Mononuclear cell (primary cell): ENCODE measurements around the gene CDH13. TPM values are rescaled to one million over a fixed set of nuclear protein-coding genes. Genes with fewer than 3 reads are reported as not detected.

Experiments used
- H3K27me3 ChIP-seq: 2 replicates; pipeline ENCODE4 v1.6.0; 2011; ENCODE audit warnings: low read length, control low read depth; ENCODE audit not compliant: insufficient read depth
- H3K4me1 ChIP-seq: 2 replicates; pipeline ENCODE4 v1.5.1; 2011; ENCODE audit warnings: mild to moderate bottlenecking, low read length, control low read depth; ENCODE audit not compliant: insufficient read depth
- H3K4me3 ChIP-seq: 2 replicates; pipeline ENCODE4 v1.5.1; 2011; ENCODE audit warnings: mild to moderate bottlenecking, low read length, moderate library complexity
- H3K9me3 ChIP-seq: 2 replicates; pipeline ENCODE4 v1.5.1; 2011; ENCODE audit warnings: low read depth, mild to moderate bottlenecking, control low read depth, low read length
- total RNA-seq: library from RNA; depleted of rRNA; stranded (reverse); fragments of >200 nt; gene quantifications from one replicate; pipeline ENCODE4 v1.2.3, GENCODE V29; 2012

CDH13 gene
- total RNA-seq, 1 donor: 0.10 TPM

GRCh38 chr16:83404261-83404660, 777.5 kb downstream of the CDH13 start:
- no peaks in the 10 kb centered on the region for H3K9me3 ChIP-seq
- no peak overlapping the region for H3K4me3 ChIP-seq
- no peaks in the 10 kb centered on the region for H3K27me3 ChIP-seq
- H3K4me1 ChIP-seq: no peaks in the 10 kb centered on the region

DNA sequence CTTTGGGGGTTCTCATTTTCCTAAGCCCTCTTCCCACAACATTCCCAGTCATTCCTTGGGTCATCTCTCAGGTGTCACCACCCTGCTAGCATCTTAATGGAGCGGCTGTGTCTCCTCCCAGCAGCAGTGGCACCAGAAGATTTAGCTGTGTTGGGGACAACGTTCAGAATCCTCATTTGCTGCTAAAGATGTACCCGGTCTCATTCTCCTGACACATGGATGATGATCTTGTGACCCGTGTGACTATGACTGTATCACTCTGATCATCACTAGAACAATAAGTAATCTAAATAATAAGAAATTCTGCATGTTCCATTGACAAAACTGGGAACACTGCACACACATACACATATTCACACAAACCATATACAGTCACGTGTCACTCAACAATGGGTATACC, 781.2 kb downstream of the CDH13 start:
- Histone ChIP-seq H3K4me1 (no peaks in the 10 kb centered on the region), H3K9me3 (no peaks in the 10 kb centered on the region), H3K4me3 (no peak overlapping the region), H3K27me3 (no peaks in the 10 kb centered on the region)

DNA sequence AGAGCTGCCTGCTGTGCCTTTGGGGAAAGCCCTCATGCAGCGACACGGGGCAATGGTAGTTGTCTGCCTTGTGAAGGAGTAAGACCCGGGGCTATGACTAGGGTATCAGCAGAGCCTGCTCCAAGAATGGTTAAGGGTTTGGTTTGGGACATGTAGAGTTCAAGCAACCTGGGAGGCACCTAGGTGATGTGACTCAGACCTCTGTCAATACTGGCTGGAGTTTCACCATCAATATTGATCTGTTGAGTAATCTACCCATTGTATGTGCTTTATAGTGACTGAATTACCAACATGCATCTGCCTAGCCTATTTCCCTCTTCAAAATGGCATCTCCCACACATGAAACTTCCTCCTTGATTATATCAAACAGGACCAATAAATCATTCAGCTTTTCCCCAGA, 782.6 kb downstream of the CDH13 start:
- Histone ChIP-seq H3K27me3 (no peaks in the 10 kb centered on the region), H3K4me1 (no peaks in the 10 kb centered on the region), H3K4me3 (no peak overlapping the region), H3K9me3 (no peaks in the 10 kb centered on the region)

DNA sequence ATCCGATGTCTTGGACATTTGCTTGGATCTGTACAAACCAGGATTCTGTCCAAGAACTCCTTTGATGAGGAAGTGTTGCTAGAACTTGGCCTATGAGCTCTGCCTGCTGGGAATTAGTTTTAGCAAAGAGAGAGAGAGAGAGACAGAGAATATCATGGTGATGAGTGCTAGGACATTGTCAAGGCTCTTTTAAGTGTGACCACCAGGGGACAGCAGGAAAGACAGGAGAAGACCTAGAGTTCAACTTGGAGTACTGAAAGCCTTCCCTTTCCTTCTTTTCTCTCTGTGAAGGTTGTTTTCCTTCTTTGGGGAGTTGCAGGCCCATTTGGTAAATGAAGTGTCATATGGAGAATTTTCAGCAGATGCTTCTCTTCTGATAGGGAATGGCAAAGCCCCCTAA, 791.8 kb downstream of the CDH13 start:
- H3K4me1 ChIP-seq: no peaks in the 10 kb centered on the region
- no peaks in the 10 kb centered on the region for H3K27me3 ChIP-seq
- H3K4me3 ChIP-seq: no peak overlapping the region
- H3K9me3 ChIP-seq: no peaks in the 10 kb centered on the region

GRCh38 chr16:83420206-83420760, 793.5 kb downstream of the CDH13 start:
- Histone ChIP-seq H3K4me3 (no peak overlapping the region), H3K9me3 (no peaks in the 10 kb centered on the region), H3K4me1 (no peaks in the 10 kb centered on the region), H3K27me3 (no peaks in the 10 kb centered on the region)

GRCh38 chr16:83433201-83433600, 806.4 kb downstream of the CDH13 start:
- H3K4me1 ChIP-seq: no peaks in the 10 kb centered on the region
- H3K9me3 ChIP-seq: no peaks in the 10 kb centered on the region
- H3K27me3 ChIP-seq: no peaks in the 10 kb centered on the region
- no peak overlapping the region for H3K4me3 ChIP-seq

DNA sequence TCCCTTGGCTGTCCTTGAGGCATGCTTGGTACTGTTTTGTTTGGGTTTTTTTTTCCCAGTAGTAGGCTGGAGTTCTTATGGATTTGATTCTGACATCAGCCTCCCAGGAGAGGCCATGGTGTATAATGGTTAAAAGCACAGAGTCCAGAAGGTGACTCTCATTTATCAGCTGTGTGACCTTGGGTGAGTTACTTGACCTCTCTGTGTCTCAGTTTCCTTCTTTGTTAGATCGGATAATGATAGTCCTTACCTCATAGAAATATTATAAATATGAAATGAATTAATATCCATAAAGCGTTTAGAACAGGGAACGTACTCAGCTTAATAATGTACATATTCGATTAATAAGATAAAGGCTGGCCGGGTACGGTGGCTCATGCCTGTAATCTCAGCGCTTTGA, 810.3 kb downstream of the CDH13 start:
- no peak overlapping the region for H3K4me3 ChIP-seq
- H3K4me1 ChIP-seq: no peaks in the 10 kb centered on the region
- H3K9me3 ChIP-seq: no peaks in the 10 kb centered on the region
- H3K27me3 ChIP-seq: no peaks in the 10 kb centered on the region

DNA sequence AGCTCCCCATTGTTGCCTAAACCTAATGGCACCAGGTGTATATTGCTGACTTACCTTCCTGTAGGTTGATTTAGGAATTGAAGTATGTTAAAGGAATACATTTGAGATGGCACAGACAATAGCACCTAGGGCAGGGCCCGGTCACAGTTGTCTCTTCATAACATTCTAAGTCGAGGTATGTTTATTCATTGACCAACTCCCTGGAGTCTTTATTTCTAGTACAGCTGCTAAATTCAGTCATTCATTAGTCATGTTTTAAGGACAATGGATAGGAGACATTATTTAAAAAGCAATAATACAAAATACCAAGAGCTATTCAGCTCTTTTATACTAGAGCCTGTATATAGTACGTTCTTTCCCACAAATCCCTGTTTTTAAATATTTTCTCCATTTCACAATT, 811.6 kb downstream of the CDH13 start:
- Histone ChIP-seq H3K9me3 (no peaks in the 10 kb centered on the region), H3K4me1 (no peaks in the 10 kb centered on the region), H3K4me3 (no peak overlapping the region), H3K27me3 (no peaks in the 10 kb centered on the region)

DNA sequence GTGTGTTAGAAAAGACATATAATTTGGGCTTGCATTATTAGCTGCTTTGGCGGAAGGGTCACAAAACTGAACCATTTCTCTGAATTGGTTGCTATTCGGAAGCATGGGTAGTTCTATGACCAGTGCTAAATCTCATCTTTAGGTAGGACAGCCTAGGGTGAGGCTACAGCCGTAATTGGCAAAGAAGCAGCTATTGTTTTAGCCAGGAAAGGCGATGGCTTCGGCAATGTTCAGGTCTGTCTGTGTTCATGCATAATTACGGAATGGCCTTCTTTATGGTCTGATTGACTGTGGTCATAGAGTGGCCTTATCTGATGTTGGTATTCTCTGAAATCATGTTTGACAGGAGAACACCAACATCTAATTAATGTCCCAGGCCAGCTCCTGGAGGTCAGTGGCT, 812.6 kb downstream of the CDH13 start:
- no peak overlapping the region for H3K4me3 ChIP-seq
- H3K9me3 ChIP-seq: no peaks in the 10 kb centered on the region
- H3K27me3 ChIP-seq: no peaks in the 10 kb centered on the region
- H3K4me1 ChIP-seq: no peaks in the 10 kb centered on the region

DNA sequence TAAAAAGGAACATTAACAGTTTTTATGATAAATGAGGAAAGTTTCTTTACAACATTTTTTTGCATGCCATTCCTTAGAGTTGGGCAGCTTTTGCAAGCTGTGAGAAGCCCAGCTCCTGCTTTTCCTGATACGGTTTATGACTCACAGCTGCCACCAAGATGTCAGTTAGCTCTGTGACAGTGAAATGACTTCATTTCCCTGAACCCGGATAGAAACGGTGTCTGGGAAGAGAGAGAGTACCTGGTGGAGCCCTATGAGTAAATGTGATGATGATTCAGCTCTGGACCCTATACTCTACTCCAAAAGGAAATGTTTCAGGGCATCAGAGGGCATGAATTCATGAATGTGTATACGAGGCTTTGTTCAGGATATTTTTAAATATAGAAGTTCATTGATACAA, 814.7 kb downstream of the CDH13 start:
- Histone ChIP-seq H3K27me3 (no peaks in the 10 kb centered on the region), H3K4me3 (no peak overlapping the region), H3K9me3 (no peaks in the 10 kb centered on the region), H3K4me1 (no peaks in the 10 kb centered on the region)

GRCh38 chr16:83443972-83444371, 817.2 kb downstream of the CDH13 start:
- Histone ChIP-seq H3K4me1 (no peaks in the 10 kb centered on the region), H3K4me3 (no peak overlapping the region), H3K27me3 (no peaks in the 10 kb centered on the region), H3K9me3 (no peaks in the 10 kb centered on the region)

DNA sequence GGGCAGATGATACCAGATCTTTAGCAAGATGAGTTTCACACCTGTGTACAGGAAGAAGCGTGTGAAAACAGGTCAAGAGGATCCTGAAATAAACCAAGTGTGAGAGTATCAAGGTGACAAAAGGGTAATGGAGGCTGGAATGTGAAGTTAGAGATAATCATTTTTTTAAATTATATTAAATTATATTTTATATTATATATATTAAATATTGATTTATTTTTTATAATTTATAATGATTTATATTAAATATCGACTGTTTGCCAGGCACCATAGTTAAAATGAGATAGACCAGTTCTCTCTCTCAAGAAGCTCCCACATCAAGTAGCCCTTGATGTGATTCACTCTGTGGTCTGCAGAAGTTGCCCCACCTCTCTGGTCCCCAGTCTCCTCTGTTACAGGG, 820.8 kb downstream of the CDH13 start:
- H3K4me1 ChIP-seq: no peaks in the 10 kb centered on the region
- H3K9me3 ChIP-seq: no peaks in the 10 kb centered on the region
- H3K27me3 ChIP-seq: no peaks in the 10 kb centered on the region
- H3K4me3 ChIP-seq: no peak overlapping the region

GRCh38 chr16:83449861-83450260, 823.1 kb downstream of the CDH13 start:
- H3K4me3 ChIP-seq: no peak overlapping the region
- no peaks in the 10 kb centered on the region for H3K4me1 ChIP-seq
- no peaks in the 10 kb centered on the region for H3K9me3 ChIP-seq
- no peaks in the 10 kb centered on the region for H3K27me3 ChIP-seq

GRCh38 chr16:83453977-83454376, 827.2 kb downstream of the CDH13 start:
- no peaks in the 10 kb centered on the region for H3K9me3 ChIP-seq
- H3K4me1 ChIP-seq: no peaks in the 10 kb centered on the region
- H3K27me3 ChIP-seq: no peaks in the 10 kb centered on the region
- no peak overlapping the region for H3K4me3 ChIP-seq

- no peaks in the 10 kb centered on the region for H3K27me3 ChIP-seq
- no peaks in the 10 kb centered on the region for H3K9me3 ChIP-seq
- H3K4me1 ChIP-seq: no peaks in the 10 kb centered on the region
- H3K4me3 ChIP-seq: no peak overlapping the region
Measured at GRCh38 chr16:83455716-83456115, 828.9 kb downstream of the CDH13 start.

DNA sequence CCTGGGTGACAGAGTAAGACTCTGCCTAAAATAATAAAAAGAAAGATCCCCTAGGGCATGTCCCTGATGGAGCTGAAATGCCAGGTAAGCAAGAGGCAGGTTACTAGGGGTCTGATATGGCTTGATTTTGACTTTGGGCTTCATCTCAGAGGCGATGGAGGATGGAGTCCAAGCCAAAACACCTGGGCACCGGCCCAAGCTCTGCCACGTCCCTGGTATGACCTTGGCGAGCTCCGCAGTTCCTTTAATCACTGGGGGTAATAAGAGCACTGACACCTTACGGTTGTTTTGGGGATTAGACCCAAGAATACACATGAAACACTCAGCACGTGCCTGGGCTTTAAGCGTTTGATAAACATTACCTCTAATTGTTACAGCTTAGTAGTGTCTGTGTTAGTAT, 830.2 kb downstream of the CDH13 start:
- H3K4me1 ChIP-seq: no peaks in the 10 kb centered on the region
- no peaks in the 10 kb centered on the region for H3K27me3 ChIP-seq

GRCh38 chr16:83458612-83459011, 831.8 kb downstream of the CDH13 start:
- Histone ChIP-seq H3K9me3 (no peaks in the 10 kb centered on the region), H3K27me3 (no peaks in the 10 kb centered on the region), H3K4me3 (no peak overlapping the region), H3K4me1 (no peaks in the 10 kb centered on the region)

More for the DNA sequence above, 830.2 kb downstream of the CDH13 start:
- Histone ChIP-seq H3K4me3 (no peak overlapping the region), H3K9me3 (no peaks in the 10 kb centered on the region)
